ENCODE results near the gene SYNDIG1.

The SYNDIG1 gene

GRCh38 chr20:24676353-24676977 lies 207.0 kb downstream of the SYNDIG1 start:
- Histone ChIP-seq H3K27ac (replicated peaks) (no peak overlapping the region), H3K27me3 (ENCODE audit: insufficient read depth, poor library complexity, severe bottlenecking) (no peaks in the 10 kb centered on the region), H3K4me3 (replicated peaks; ENCODE audit: insufficient read depth, low read length) (no peak overlapping the region)
- no peak for TF ChIP-seq GABPA (IDR thresholded peaks at IDR 0.05; ENCODE audit: low read depth)
- TF ChIP-seq CTCF (IDR thresholded peaks at IDR 0.05; ENCODE audit: insufficient read depth, low read length) = no peak
- no peak for TF ChIP-seq REST (IDR thresholded peaks at IDR 0.05; ENCODE audit: insufficient replicate concordance, low read depth)
- no peak for TF ChIP-seq SPI1 (IDR thresholded peaks at IDR 0.05; ENCODE audit: borderline replicate concordance, low read depth)
- TF ChIP-seq POLR2AphosphoS5 (IDR thresholded peaks at IDR 0.05; ENCODE audit: low read depth) = no peak
- DNase-seq (ENCODE audit: low read depth in 1 of 2, low spot score in 1 of 2) = no peak

DNA sequence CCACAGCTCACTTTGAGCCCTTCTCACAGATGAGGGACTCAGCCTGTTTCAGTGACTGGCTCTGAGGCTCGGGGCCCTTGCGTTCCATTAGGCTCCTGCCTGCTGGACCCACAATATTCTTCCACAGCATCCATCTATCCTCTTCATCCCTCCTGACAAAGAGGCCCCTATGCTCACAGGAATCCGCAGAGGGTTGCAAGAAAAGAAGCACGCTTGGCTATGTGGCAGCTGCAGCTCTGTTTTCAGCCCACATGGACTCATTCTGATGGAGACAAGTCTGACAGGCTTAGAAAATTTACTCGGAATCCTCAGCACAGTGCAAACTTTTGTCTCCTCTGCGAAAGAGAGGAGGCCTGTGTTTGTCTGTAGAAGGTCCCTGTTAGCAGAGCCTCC lies 207.5 kb downstream of the SYNDIG1 start:
- no peaks in the 10 kb centered on the region for H3K27me3 ChIP-seq (ENCODE audit: insufficient read depth, poor library complexity, severe bottlenecking)
- H3K27ac ChIP-seq (replicated peaks) = no peak overlapping the region
- DNase-seq (ENCODE audit: low read depth in 1 of 2, low spot score in 1 of 2) = no peak
- H3K4me3 ChIP-seq (replicated peaks; ENCODE audit: insufficient read depth, low read length) = no peak overlapping the region
- TF ChIP-seq POLR2AphosphoS5 (IDR thresholded peaks at IDR 0.05; ENCODE audit: low read depth) = no peak
- no peak for TF ChIP-seq CTCF (IDR thresholded peaks at IDR 0.05; ENCODE audit: insufficient read depth, low read length)
- TF ChIP-seq REST (IDR thresholded peaks at IDR 0.05; ENCODE audit: insufficient replicate concordance, low read depth) = no peak
- TF ChIP-seq GABPA (IDR thresholded peaks at IDR 0.05; ENCODE audit: low read depth) = no peak
- TF ChIP-seq SPI1 (IDR thresholded peaks at IDR 0.05; ENCODE audit: borderline replicate concordance, low read depth) = no peak

DNA sequence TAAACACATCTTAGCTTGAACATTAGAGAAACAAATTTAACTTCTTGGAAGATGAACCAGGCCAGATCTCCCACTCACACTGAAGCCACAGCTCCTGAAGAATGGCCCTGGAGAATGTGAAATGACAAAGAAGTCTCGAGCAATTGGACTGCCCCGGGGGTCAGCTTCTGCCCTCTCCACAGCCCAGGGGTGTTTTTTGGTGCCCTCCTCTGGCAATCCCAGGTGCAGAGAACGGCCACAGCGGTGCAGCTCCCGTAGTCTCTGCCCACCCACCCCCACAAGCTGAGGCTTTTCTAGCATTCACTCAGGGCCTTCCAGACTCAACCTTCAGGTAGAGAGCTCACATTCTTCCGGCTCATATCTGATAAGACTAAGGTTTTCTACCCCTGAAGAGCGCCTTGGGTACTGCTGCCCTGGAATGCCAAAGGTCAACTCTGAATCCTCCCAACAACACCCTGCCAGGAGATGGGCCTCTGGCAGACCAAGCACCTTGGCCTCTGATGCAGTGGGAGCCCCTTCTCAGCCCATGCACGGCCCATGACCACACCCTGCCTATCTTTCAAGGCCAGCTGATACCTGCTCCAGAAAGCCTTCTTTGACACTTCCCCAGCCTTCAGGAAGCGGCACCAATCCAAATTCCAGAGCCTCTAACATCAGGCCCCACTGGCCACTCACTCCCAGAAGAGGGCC lies 208.3 kb downstream of the SYNDIG1 start:
- DNase-seq (ENCODE audit: low read depth in 1 of 2, low spot score in 1 of 2) = no peak
- no peak overlapping the region for H3K27ac ChIP-seq (replicated peaks)
- no peak for TF ChIP-seq GABPA (IDR thresholded peaks at IDR 0.05; ENCODE audit: low read depth)
- TF ChIP-seq REST (IDR thresholded peaks at IDR 0.05; ENCODE audit: insufficient replicate concordance, low read depth) = no peak
- TF ChIP-seq POLR2AphosphoS5 (IDR thresholded peaks at IDR 0.05; ENCODE audit: low read depth) = no peak
- TF ChIP-seq SPI1 (IDR thresholded peaks at IDR 0.05; ENCODE audit: borderline replicate concordance, low read depth) = no peak
- TF ChIP-seq CTCF (IDR thresholded peaks at IDR 0.05; ENCODE audit: insufficient read depth, low read length) = no peak
- no peak overlapping the region for H3K4me3 ChIP-seq (replicated peaks; ENCODE audit: insufficient read depth, low read length)
- no peaks in the 10 kb centered on the region for H3K27me3 ChIP-seq (ENCODE audit: insufficient read depth, poor library complexity, severe bottlenecking)
